Panc1 (cell line): ENCODE data around the gene BCLAF1. TPM values are rescaled to one million over a fixed set of nuclear protein-coding genes. Genes with fewer than 3 reads are reported as not detected.

Experiments
- ATAC-seq: fragments of 200-7000 bp; cut with Tn5 transposase; 2 replicates; pipeline ENCODE4 v1.9.1; 2020; ENCODE audit warnings: mild to moderate bottlenecking, moderate library complexity
- BruUV-seq: library from RNA; stranded (reverse); fragments of 400-500 nt; replicated peaks from 2 replicates; lab custom pipeline; 2021; lab: Mats Ljungman, UMichigan
- CTCF ChIA-PET: fragments of 300-600 bp; sonication (Branson Sonifier 250); formaldehyde crosslinking; loops from one replicate; lab custom pipeline; 2022; ENCODE audit warnings: antibody characterized with exemption; lab: Charles Lee
- POLR2A ChIA-PET: fragments of 300-600 bp; sonication (Branson Sonifier 250); formaldehyde crosslinking; loops from one replicate; lab custom pipeline; 2022; ENCODE audit warnings: antibody characterized with exemption; lab: Charles Lee
- DNase-seq: peaks from one replicate; pipeline ENCODE4 v3.0.0-alpha.2; 2010; ENCODE audit warnings: low read depth, low spot score
- H3K27ac ChIP-seq: 2 replicates; pipeline ENCODE4 v1.5.1; 2011; ENCODE audit warnings: mild to moderate bottlenecking, low read length, inconsistent platforms
- H3K27me3 ChIP-seq: fragments of 200-500 bp; sonication (Bioruptor generic); 2 replicates; pipeline ENCODE4 v1.6.0; 2014; ENCODE audit warnings: low read length, inconsistent platforms; ENCODE audit not compliant: control insufficient read depth, insufficient read depth
- H3K36me3 ChIP-seq: fragments of 200-500 bp; sonication (Bioruptor generic); 2 replicates; pipeline ENCODE4 v1.5.1; 2014; ENCODE audit warnings: inconsistent platforms, mild to moderate bottlenecking, low read length, moderate library complexity; ENCODE audit not compliant: control insufficient read depth, insufficient read depth
- H3K4me1 ChIP-seq: 2 replicates; pipeline ENCODE4 v1.5.1; 2011; ENCODE audit warnings: inconsistent platforms, mild to moderate bottlenecking, low read length, moderate library complexity; ENCODE audit not compliant: control insufficient read depth, insufficient read depth
- H3K4me3 ChIP-seq, 2 experiments: 2 replicates each; pipeline ENCODE4 v1.5.1; 2011 to 2012; ENCODE audit warnings: low read depth in 2 of 2, low read length in 2 of 2, mild to moderate bottlenecking in 2 of 2, inconsistent platforms in 1 of 2, moderate library complexity in 1 of 2
- H3K9me3 ChIP-seq: fragments of 200-500 bp; sonication (Bioruptor generic); 2 replicates; pipeline ENCODE4 v1.5.1; 2014; ENCODE audit warnings: low read depth, mild to moderate bottlenecking, inconsistent platforms, low read length, moderate library complexity; ENCODE audit not compliant: control insufficient read depth, insufficient read depth
- POLR2AphosphoS5 ChIP-seq: IDR thresholded peaks from 2 replicates; pipeline ENCODE4 v1.6.1; 2012; ENCODE audit warnings: mild to moderate bottlenecking, low read depth, low read length, moderate library complexity
- SIN3A ChIP-seq: IDR thresholded peaks from 2 replicates; pipeline ENCODE4 v1.6.1; 2012; ENCODE audit warnings: low read depth, mild to moderate bottlenecking, low read length, moderate library complexity, borderline replicate concordance; ENCODE audit not compliant: insufficient read depth
- TCF7L2 ChIP-seq: IDR thresholded peaks from 2 replicates; pipeline ENCODE4 v1.6.1; 2011; ENCODE audit warnings: mild to moderate bottlenecking, low read depth, low read length, inconsistent platforms
- in situ Hi-C: cut with HindIII; loops from 2 replicates; pipeline ENCODE4 v1.10.0; 2016; ENCODE audit warnings: low sequenced_read_pairs, low pct_unique_long_range_greater_than_20kb
- intact Hi-C: fragments of 100-400 bp; cut with micrococcal nuclease; formaldehyde crosslinking; loops from one replicate; pipeline ENCODE4 v1.10.0; 2022; ENCODE audit not compliant: unreplicated experiment
- total RNA-seq: library from RNA; stranded (reverse); gene quantifications from one replicate; pipeline ENCODE4 v1.2.1, GENCODE V29; 2021; ENCODE audit not compliant: unreplicated experiment
- TF ChIP-seq, protein P1 (sequence below), 2 experiments: IDR thresholded peaks; 2 replicates each; pipeline ENCODE4 v1.6.1; 2011 to 2012; ENCODE audit warnings: low read depth in 2 of 2, control low read depth in 1 of 2, low read length in 1 of 2, mild to moderate bottlenecking in 1 of 2, moderate library complexity in 1 of 2; ENCODE audit not compliant: insufficient read depth in 1 of 2
- TF ChIP-seq, protein P2 (sequence below): fragments of 450-650 bp; IDR thresholded peaks from 2 replicates; pipeline ENCODE4 v1.5.1; 2017; ENCODE audit warnings: mild to moderate bottlenecking

BCLAF1 gene
- total RNA-seq, 1 experiment from 2014 or later: 151 TPM

DNA sequence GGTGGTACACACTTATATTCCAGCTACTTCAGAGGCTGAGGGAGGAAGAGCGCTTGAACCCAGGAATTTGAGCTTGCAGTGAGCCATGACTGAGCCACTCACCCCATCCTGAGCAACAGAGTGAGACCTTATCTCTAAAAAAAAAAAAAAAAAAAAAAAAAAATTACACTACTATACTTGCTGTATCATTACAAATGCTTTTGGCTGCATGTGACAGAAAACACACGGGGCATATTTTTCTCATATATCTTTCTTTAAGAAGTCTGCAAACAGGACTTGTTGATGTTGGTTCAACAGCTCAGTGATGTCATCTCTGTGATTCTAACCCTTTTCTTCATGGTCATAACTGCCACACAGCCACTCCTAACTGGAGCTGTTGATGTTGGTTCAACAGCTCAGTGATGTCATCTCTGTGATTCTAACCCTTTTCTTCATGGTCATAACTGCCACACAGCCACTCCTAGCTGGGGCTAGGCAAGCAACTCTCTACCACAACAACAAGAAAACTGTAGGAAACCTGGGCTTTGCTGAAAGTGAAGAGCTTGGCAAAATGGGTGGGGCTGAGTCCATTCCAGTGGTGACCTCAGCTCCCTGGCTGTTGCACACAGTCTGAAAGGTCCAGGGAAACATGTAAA lies 59.3 kb downstream of the BCLAF1 start:
- POLR2A ChIA-PET: no interaction called here
- CTCF ChIA-PET: interaction anchor here (0.7 kb wide), 1 partner anchor 812 kb away, joined by 7 read pairs; no protein-coding TSS in a partner anchor

GRCh38 chr6:136228814-136229213 lies 60.8 kb downstream of the BCLAF1 start:
- CTCF ChIA-PET: no interaction called here
- in situ Hi-C loops (no loop called here), intact Hi-C loops (loop anchor here (5.0 to 10.0 kb wide), 3 partner anchors 194 to 777 kb away; no protein-coding TSS in a partner anchor)
- H3K36me3 ChIP-seq: no peaks in the 10 kb centered on the region; the same call in 1 of the 2 replicates
- no peak overlapping the region for H3K4me3 ChIP-seq
- no TSS peak for BruUV-seq
- 0 out of 2 replicates have a peak, but pooled peaks cover 3% of the 10 kb centered on the region for H3K4me1 ChIP-seq
- no peak overlapping the region for H3K27ac ChIP-seq
- no peak for ATAC-seq
- H3K27me3 ChIP-seq: no peaks in the 10 kb centered on the region
- TF ChIP-seq POLR2AphosphoS5: no peak
- no peak for TF ChIP-seq SIN3A
- TF ChIP-seq, protein P1, sequence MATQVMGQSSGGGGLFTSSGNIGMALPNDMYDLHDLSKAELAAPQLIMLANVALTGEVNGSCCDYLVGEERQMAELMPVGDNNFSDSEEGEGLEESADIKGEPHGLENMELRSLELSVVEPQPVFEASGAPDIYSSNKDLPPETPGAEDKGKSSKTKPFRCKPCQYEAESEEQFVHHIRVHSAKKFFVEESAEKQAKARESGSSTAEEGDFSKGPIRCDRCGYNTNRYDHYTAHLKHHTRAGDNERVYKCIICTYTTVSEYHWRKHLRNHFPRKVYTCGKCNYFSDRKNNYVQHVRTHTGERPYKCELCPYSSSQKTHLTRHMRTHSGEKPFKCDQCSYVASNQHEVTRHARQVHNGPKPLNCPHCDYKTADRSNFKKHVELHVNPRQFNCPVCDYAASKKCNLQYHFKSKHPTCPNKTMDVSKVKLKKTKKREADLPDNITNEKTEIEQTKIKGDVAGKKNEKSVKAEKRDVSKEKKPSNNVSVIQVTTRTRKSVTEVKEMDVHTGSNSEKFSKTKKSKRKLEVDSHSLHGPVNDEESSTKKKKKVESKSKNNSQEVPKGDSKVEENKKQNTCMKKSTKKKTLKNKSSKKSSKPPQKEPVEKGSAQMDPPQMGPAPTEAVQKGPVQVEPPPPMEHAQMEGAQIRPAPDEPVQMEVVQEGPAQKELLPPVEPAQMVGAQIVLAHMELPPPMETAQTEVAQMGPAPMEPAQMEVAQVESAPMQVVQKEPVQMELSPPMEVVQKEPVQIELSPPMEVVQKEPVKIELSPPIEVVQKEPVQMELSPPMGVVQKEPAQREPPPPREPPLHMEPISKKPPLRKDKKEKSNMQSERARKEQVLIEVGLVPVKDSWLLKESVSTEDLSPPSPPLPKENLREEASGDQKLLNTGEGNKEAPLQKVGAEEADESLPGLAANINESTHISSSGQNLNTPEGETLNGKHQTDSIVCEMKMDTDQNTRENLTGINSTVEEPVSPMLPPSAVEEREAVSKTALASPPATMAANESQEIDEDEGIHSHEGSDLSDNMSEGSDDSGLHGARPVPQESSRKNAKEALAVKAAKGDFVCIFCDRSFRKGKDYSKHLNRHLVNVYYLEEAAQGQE (IDR thresholded peaks at IDR 0.05; ENCODE audit: insufficient read depth in 1 of 2, low read depth in 2 of 2, low read length in 1 of 2): no peak
- no peak for TF ChIP-seq TCF7L2
- TF ChIP-seq, protein P2, sequence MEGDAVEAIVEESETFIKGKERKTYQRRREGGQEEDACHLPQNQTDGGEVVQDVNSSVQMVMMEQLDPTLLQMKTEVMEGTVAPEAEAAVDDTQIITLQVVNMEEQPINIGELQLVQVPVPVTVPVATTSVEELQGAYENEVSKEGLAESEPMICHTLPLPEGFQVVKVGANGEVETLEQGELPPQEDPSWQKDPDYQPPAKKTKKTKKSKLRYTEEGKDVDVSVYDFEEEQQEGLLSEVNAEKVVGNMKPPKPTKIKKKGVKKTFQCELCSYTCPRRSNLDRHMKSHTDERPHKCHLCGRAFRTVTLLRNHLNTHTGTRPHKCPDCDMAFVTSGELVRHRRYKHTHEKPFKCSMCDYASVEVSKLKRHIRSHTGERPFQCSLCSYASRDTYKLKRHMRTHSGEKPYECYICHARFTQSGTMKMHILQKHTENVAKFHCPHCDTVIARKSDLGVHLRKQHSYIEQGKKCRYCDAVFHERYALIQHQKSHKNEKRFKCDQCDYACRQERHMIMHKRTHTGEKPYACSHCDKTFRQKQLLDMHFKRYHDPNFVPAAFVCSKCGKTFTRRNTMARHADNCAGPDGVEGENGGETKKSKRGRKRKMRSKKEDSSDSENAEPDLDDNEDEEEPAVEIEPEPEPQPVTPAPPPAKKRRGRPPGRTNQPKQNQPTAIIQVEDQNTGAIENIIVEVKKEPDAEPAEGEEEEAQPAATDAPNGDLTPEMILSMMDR: no peak
- DNase-seq: no peak
- H3K9me3 ChIP-seq: no peaks in the 10 kb centered on the region
- POLR2A ChIA-PET: no interaction called here

More for the DNA sequence above, 59.3 kb downstream of the BCLAF1 start:
- DNase-seq (no peak), ATAC-seq (no peak)
- no peak overlapping the region for H3K27ac ChIP-seq
- H3K4me1 ChIP-seq: 0 out of 2 replicates have a peak, but pooled peaks cover 3% of the 10 kb centered on the region
- in situ Hi-C loops: no loop called here
- TF ChIP-seq, protein P2: no peak
- no peak for TF ChIP-seq TCF7L2
- TF ChIP-seq, protein P1 (IDR thresholded peaks at IDR 0.05; ENCODE audit: insufficient read depth in 1 of 2, low read depth in 2 of 2, low read length in 1 of 2): no peak
- no peak for TF ChIP-seq POLR2AphosphoS5
- TF ChIP-seq SIN3A: no peak
- no peaks in the 10 kb centered on the region; the same call in 1 of the 2 replicates for H3K36me3 ChIP-seq
- no peaks in the 10 kb centered on the region for H3K27me3 ChIP-seq
- H3K4me3 ChIP-seq: no peak overlapping the region
- intact Hi-C loops: no loop called here
- no peaks in the 10 kb centered on the region for H3K9me3 ChIP-seq
- BruUV-seq: no TSS peak
